T-helper 2 cell (primary cell): ENCODE results near the gene GARS1.

Experiments used
- DNase-seq, 5 experiments: peaks; one replicate each; pipeline versions ENCODE4 v3.0.0 to v3.0.0-alpha.2; 2012 to 2022

GARS1 gene

DNA sequence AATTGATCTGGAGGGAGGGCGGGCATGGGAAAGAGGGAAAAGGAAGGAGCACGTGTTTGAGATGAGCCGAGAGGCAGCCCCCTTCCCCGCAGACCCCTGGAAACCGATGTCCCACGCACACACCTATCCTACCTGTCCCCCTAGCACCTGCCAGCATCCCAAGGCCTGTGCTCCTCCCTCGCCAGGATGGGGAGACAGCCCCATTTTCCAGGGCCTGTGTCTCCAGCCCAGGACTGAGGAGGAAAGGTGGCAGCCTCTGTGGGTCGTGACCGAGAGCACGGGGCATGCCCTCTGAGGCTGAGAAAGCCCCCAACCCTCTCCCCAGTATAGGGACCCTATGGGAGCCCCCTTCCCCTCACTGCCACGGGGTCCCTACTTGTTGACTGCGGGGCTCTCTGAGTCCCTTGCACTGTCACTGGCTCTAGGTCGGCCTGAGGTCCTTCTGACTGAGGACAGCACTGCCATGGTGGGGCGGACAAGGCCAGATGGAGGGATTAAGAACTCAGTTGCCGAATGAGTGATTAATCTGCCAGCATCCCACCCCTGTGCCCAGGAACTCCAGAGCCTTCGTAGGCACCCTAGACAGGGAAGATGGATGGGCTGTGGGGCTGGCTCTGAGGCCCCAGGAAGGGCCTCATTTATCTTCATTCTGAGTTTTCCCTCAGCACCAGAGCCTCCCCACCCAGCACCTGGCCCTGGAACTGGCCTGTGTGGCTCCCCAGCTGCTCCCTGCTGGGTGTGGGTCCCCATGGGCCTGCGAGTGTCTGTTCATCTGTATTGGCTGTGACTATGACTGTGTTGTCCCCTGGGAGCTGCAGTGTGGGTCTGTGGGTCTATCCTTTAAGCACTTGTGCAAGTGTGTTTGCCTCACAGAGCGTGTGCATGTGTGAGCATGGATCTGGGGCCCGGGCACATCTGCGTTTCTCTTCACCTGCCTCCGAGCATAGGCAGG is 61.6 kb downstream of the GARS1 start:
- DNase-seq: no peak

DNA sequence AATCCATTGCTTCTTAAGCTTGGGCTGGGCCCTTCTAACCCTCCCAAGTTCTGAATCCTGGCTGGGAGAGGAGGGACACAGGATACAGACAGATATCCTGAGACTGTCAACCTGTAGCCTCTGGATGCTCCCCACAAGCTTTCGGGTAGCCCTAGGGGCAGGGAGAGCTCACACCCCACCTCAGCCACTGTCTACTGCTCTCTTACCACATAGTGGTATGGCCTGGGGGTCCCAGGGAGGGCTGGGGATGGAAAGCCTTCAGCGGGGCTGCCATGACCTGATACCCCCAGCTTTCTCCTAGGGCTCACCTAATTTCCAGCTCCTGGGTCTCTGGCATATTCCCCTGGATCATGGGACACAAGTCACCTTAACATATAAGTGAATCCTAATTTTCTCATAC is 62.5 kb downstream of the GARS1 start:
- no peak for DNase-seq

GRCh38 chr7:30658479-30659074 is 63.9 kb downstream of the GARS1 start:
- DNase-seq: no peak

DNA sequence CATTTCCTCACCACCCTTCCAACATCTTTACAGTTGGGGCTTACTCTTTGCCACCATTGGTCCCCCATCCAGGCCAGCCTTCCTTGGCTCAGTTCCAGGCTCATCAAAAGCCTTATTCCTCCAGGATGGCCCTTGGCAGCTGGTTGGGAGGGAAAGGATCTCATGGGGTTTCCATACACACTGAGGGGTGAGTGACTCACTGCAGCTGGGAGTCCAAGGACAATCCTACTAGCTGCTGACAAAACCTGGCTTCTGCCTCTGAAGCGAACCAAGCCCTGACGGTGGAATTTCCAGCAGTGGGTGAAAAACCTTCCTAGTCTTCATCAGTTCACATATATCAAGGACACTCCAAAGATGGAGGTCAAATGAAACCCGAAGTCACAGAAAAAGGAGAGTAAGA is 64.6 kb downstream of the GARS1 start:
- DNase-seq: no peak

- DNase-seq: no peak
Observed at GRCh38 chr7:30660331-30661255, 65.9 kb downstream of the GARS1 start.

DNA sequence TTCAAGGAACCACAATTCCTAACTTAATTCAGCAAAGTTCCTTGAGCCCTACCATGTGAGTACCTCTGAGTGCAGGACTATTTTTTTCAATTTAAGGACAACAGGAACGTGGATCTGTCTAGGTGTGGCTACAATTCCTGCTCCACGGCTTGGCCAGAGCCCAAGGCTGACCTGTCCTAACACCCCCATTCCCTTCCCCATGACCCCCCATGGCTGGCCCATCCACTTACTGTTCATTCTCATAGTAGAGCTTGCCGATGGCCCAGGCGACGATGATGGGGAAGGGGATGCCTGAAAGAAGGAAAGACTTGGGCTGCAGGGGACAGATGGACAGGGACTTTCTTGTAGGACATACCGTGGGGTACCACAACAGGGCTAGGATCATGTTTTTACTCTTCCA is 67.2 kb downstream of the GARS1 start:
- no peak for DNase-seq

- no peak for DNase-seq
Observed at GRCh38 chr7:30662431-30662939, 67.8 kb downstream of the GARS1 start.

DNA sequence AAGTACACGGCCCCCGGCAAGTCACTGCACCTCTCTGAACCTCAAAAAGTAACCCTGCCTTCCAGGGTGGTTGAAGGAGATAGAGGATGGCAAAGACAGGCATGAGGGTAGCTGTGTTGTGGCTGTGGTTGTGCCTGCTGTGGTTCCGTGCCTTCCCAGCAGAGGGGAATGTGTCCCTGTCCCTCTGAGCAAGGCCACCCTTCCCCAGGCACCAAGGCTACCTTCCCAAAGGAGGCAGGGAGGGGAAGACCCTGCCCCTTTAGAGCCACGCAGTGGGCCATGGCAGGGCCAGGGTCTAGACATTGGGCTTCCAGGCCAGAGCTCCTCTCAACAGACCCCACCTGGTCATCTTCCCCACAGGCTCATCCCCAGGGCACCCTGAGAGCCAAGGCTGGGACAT is 68.7 kb downstream of the GARS1 start:
- no peak for DNase-seq

DNA sequence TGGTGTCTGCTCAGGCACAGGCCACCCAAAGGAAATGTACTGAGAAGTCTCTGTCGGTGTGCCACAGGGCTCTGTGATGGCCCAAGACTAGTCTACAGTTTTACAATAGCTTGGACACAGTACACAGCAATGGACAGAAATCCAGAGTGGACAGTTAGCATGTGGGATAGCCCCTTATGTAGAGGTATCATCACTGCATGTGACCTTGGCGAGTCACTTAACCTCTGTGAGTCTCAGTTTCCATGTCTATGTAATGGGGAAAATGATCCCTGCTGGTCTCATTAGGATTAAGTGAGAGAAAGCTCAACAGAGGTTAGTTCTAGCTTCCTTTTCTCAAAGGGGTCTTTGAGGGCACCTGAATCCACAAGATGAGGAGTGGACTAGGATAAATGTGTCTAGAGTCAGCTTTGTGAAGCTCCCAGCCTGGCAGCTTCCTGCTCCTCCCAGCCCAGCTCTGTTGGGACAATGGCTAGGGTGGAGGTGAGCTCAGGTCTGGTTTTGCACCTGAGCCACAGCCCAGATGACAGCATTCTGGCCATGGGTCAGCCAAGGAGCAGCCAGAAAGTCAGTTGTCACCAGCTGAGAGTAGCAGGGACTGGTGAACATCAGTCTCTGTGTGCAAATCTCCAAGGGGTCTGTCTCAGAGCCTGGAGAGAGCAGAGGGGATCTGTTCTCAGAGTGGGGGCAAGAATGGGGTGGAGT is 69.7 kb downstream of the GARS1 start:
- DNase-seq: no peak

DNA sequence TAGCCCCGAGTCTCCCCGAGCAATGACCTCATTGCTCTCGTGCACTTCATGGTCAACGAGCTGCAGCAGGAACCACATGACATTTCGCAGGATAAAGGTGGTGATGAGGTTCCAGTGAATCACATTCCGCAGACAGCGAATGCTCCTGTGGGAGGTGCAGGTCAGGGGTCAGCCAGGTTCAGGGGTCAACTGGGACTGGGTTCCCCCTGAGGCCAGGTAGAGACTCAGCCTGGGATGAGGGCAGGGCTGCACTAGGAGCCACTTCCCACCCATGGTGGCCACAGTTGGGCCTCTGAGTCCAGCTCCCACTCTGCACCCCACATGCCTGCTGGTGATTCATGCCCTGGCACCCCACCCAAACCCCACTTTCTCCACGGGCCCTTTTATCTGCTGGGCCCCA is 70.4 kb downstream of the GARS1 start:
- DNase-seq: no peak

GRCh38 chr7:30665449-30665848 is 70.8 kb downstream of the GARS1 start:
- DNase-seq: no peak

DNA sequence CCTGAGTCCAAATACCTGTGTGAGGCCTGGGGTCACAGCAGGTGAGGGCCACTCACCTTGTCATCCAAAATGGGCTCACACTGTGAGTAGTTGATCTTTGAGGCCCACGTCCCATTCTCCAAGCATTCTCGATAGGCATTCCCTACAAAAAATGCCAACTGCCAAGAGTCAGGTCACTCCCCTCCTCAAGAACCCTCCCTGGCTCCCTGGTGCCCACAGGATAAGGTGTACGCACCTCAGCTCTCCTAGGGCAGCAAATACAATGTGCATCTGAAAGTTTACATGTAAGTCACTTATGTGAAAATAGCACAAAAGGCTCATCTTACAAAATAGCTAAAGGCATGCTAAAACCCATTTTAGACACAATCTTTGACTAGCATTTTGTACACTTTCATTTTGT is 72.5 kb downstream of the GARS1 start:
- no peak for DNase-seq

DNA sequence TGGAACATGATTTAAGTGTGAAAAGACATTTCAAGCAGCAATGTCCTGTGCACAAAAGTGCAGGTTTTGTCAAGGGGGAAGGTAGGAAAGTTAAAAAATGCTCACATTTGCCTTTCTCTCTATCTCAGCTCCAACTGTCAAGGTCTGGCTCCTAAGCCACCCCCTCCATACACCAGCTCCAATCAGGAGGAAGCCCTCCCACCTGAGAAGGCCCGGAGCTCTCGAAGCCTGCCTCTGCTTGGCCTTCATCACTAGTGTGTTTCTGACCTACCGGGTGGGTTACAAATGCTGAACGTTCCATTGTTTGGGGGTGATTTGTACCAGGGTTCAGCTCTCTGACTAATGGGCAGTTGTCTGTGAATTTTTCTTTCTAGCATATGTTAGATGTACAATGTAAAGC is 73.4 kb downstream of the GARS1 start:
- DNase-seq: no peak

GRCh38 chr7:30671793-30672465 is 77.3 kb downstream of the GARS1 start:
- peak in 1 of 5 experiments; percentile 35 for DNase-seq

GRCh38 chr7:30674420-30674819 is 79.7 kb downstream of the GARS1 start:
- no peak for DNase-seq

DNA sequence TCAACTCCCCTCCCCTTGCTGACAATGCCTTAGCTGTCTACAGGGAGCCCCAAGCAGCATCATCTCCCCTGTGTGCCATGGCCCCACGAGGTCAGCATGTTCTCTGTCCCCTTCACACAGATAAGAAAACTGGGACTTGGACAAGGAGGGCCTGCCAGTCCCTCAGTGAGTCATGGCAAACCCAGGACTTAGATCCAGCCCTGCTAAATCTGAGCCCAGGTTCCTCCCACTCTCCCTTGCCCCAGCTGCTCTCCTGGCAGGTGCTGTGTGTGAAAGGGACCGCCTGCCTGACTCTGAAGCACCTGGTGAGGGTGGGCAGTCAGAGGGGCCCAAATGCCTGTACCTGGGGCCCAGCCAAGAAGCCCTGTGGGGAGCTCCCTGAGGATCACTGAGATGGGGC is 80.2 kb downstream of the GARS1 start:
- no peak for DNase-seq

DNA sequence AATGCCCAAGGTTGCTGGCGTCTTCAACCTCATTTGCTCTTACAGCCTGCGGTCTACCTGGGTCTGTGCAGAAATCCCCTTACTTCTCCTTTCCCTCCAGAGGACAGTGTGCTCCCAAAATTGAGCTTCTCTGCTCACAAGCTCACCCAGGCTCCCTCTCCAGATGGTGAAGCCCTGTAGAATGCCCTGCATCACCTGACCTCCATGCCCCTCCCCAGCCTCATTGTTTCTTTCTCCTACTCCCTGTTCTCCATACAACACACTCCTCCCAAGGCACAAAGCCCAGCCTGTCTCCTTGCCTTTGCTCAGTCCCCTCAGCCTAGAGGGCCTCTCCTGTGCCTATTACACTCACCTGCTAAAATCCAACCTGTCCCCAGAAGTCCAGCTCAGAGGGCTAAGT is 84.1 kb downstream of the GARS1 start:
- DNase-seq: no peak

- DNase-seq: no peak
Observed at GRCh38 chr7:30679664-30680063, 85.0 kb downstream of the GARS1 start.

- DNase-seq: no peak
Observed at GRCh38 chr7:30681331-30681797, 86.7 kb downstream of the GARS1 start.

DNA sequence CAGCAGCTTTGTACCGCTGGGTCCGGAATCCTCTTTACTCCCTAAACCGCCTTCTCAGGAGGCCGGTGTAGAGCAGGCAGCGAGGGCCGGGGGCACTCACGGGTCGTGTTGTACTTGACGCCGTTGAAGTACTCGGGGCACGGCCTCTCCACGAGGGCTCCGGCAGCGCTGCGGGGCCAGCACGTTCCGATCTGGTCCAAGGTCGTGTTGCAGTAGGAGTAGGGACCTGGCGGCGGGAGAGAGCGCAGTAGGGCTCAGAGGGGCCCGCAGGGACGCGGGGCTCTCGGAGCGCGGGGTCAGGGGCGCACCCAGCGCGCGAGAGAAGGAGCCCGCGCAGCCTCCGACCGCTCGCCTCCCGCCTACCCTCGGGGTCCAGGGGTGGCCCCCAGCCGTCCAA is 87.1 kb downstream of the GARS1 start:
- no peak for DNase-seq
